HL-60 (cell line): Measurements from ENCODE around the gene SFMBT1.

Experiments used
- DNase-seq, 2 experiments: peaks; one replicate each; pipeline ENCODE4 v3.0.0-alpha.2; 2010 to 2020; ENCODE audit warnings: low read depth in 1 of 2, low spot score in 1 of 2
- H3K27ac ChIP-seq: fragments of 250-450 bp; sonication (Bioruptor Pico); replicated peaks from 2 replicates; pipeline ENCODE4 v1.5.1; 2020; ENCODE audit warnings: mild to moderate bottlenecking, moderate library complexity
- H3K27me3 ChIP-seq: fragments of 250-450 bp; sonication (Bioruptor Pico); 2 replicates; pipeline ENCODE4 v1.5.1; 2021; ENCODE audit warnings: mild to moderate bottlenecking, moderate library complexity; ENCODE audit not compliant: insufficient read depth, poor library complexity, severe bottlenecking
- H3K4me3 ChIP-seq: replicated peaks from 2 replicates; pipeline ENCODE4 v1.5.1; 2011; ENCODE audit warnings: mild to moderate bottlenecking, control low read depth, low read length; ENCODE audit not compliant: insufficient read depth
- CTCF ChIP-seq: IDR thresholded peaks from one replicate; pipeline ENCODE4 v1.5.1; 2011; ENCODE audit warnings: low read length, control low read depth, inconsistent platforms; ENCODE audit not compliant: insufficient read depth
- GABPA ChIP-seq: IDR thresholded peaks from 2 replicates; pipeline ENCODE4 v1.6.1; 2012; ENCODE audit warnings: low read depth
- POLR2AphosphoS5 ChIP-seq: IDR thresholded peaks from 2 replicates; pipeline ENCODE4 v1.6.1; 2012; ENCODE audit warnings: low read depth
- REST ChIP-seq: IDR thresholded peaks from 2 replicates; pipeline ENCODE4 v1.6.1; 2012; ENCODE audit warnings: low read depth; ENCODE audit not compliant: insufficient replicate concordance
- SPI1 ChIP-seq: IDR thresholded peaks from 2 replicates; pipeline ENCODE4 v1.6.1; 2012; ENCODE audit warnings: low read depth, mild to moderate bottlenecking, borderline replicate concordance

SFMBT1 gene

GRCh38 chr3:53032609-53033008, 13.3 kb downstream of the SFMBT1 start:
- no peak overlapping the region for H3K27ac ChIP-seq
- no peak for DNase-seq
- no peaks in the 10 kb centered on the region for H3K27me3 ChIP-seq
- no peak overlapping the region for H3K4me3 ChIP-seq
- TF ChIP-seq SPI1 (no peak), CTCF (no peak), REST (no peak), GABPA (no peak), POLR2AphosphoS5 (no peak)

- DNase-seq, result no peak
Observed at GRCh38 chr3:53030619-53031449, 15.0 kb downstream of the SFMBT1 start.

More at GRCh38 chr3:53030619-53031449, 15.0 kb downstream of the SFMBT1 start:
- Histone ChIP-seq H3K4me3 (no peak overlapping the region), H3K27ac (no peak overlapping the region), H3K27me3 (no peaks in the 10 kb centered on the region)
- TF ChIP-seq CTCF (no peak), REST (no peak), SPI1 (no peak), GABPA (no peak), POLR2AphosphoS5 (no peak)
